ENCODE data around the gene HSPA8.

DNA sequence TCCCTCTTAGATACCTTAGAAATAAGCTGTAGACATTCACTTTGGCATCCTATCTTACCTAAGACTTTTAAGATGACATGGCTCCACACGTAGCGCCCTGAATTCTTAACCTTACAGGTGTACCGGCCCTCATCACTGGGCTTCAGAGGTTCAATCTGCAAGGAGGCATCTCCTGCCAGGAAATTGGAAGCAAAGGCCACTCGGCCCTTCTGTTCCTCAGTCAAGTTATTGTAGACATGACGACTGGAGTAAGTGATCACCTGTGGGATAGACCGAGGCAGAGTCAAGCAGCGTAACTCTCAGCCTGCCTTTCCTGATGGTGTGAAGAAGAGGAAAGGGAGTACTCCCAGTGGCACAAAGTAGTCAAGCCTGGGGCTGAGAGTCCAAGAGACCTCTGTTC, 22.5 kb upstream of the HSPA8 start:
- TF ChIP-seq, protein P1, sequence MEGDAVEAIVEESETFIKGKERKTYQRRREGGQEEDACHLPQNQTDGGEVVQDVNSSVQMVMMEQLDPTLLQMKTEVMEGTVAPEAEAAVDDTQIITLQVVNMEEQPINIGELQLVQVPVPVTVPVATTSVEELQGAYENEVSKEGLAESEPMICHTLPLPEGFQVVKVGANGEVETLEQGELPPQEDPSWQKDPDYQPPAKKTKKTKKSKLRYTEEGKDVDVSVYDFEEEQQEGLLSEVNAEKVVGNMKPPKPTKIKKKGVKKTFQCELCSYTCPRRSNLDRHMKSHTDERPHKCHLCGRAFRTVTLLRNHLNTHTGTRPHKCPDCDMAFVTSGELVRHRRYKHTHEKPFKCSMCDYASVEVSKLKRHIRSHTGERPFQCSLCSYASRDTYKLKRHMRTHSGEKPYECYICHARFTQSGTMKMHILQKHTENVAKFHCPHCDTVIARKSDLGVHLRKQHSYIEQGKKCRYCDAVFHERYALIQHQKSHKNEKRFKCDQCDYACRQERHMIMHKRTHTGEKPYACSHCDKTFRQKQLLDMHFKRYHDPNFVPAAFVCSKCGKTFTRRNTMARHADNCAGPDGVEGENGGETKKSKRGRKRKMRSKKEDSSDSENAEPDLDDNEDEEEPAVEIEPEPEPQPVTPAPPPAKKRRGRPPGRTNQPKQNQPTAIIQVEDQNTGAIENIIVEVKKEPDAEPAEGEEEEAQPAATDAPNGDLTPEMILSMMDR (IDR thresholded peaks at IDR 0.05), result no peak
- TF ChIP-seq POLR2A (IDR thresholded peaks at IDR 0.05), result no peak
